Gastroesophageal sphincter (tissue), 3 donors: ENCODE results near the gene OR4C15.

Source experiments
- POLR2AphosphoS5 ChIP-seq: sonication (generic); formaldehyde crosslinking; IDR thresholded peaks from one replicate; pipeline ENCODE4 v1.6.1; 2017; ENCODE audit warnings: antibody characterized with exemption
- TF ChIP-seq, protein P1 (sequence below), 4 experiments: fragments of 200-600 bp in 2 of 4; fragments of 450-650 bp in 2 of 4; sonication (generic) in 1 of 4; IDR thresholded peaks; one replicate each; pipeline ENCODE4 v1.5.1; 2017 to 2019; ENCODE audit warnings: antibody characterized with exemption in 4 of 4, mild to moderate bottlenecking in 2 of 4, moderate library complexity in 2 of 4

DNA sequence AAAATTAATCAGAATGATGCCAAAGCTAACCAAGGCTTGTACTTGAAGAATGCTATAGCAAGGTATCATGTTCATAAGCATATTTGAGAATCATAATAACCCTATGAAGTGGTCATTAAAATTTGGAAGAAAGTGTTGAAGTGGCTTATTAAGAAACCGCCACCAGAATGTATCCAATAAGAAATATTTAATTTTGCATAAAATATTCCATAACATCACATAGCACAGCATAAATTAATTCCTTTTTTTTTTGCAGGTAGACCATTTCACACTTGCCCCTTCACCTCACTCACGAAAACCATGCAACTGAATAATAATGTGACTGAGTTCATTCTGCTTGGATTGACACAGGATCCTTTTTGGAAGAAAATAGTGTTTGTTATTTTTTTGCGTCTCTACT, 17.6 kb downstream of the OR4C15 start, which contains the start of gene OR4C16:
- TF ChIP-seq POLR2AphosphoS5 = no peak
- TF ChIP-seq, protein P1, sequence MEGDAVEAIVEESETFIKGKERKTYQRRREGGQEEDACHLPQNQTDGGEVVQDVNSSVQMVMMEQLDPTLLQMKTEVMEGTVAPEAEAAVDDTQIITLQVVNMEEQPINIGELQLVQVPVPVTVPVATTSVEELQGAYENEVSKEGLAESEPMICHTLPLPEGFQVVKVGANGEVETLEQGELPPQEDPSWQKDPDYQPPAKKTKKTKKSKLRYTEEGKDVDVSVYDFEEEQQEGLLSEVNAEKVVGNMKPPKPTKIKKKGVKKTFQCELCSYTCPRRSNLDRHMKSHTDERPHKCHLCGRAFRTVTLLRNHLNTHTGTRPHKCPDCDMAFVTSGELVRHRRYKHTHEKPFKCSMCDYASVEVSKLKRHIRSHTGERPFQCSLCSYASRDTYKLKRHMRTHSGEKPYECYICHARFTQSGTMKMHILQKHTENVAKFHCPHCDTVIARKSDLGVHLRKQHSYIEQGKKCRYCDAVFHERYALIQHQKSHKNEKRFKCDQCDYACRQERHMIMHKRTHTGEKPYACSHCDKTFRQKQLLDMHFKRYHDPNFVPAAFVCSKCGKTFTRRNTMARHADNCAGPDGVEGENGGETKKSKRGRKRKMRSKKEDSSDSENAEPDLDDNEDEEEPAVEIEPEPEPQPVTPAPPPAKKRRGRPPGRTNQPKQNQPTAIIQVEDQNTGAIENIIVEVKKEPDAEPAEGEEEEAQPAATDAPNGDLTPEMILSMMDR (IDR thresholded peaks at IDR 0.05) = no peak
